RWPE2 (cell line): ENCODE results near the gene ABHD2.

Experiments used
- ATAC-seq: fragments of 200-7000 bp; cut with Tn5 transposase; 3 replicates; pipeline ENCODE4 v1.9.1; 2021; ENCODE audit warnings: low read depth
- DNase-seq: peaks from one replicate; pipeline ENCODE4 v3.0.0-alpha.2; 2020; ENCODE audit warnings: low spot score
- H3K27ac ChIP-seq: fragments of 450-650 bp; 2 replicates; pipeline ENCODE4 v1.5.1; 2017; ENCODE audit warnings: mild to moderate bottlenecking; ENCODE audit not compliant: poor library complexity, severe bottlenecking
- H3K27me3 ChIP-seq: fragments of 250-450 bp; sonication (Bioruptor Pico); 2 replicates; pipeline ENCODE4 v1.5.1; 2021; ENCODE audit warnings: mild to moderate bottlenecking, moderate library complexity; ENCODE audit not compliant: insufficient read depth, poor library complexity, severe bottlenecking
- H3K36me3 ChIP-seq: fragments of 250-450 bp; sonication (Bioruptor Pico); 2 replicates; pipeline ENCODE4 v1.5.1; 2020; ENCODE audit warnings: low read depth, mild to moderate bottlenecking, moderate library complexity
- H3K4me1 ChIP-seq: fragments of 250-450 bp; sonication (Bioruptor Pico); 2 replicates; pipeline ENCODE4 v1.5.1; 2021; ENCODE audit warnings: mild to moderate bottlenecking, moderate library complexity; ENCODE audit not compliant: insufficient read depth, poor library complexity, severe bottlenecking
- H3K4me3 ChIP-seq: fragments of 250-450 bp; sonication (Bioruptor Pico); 2 replicates; pipeline ENCODE4 v1.5.1; 2021; ENCODE audit warnings: mild to moderate bottlenecking, moderate library complexity; ENCODE audit not compliant: severe bottlenecking
- H3K9me3 ChIP-seq: fragments of 250-450 bp; sonication (Bioruptor Pico); 2 replicates; pipeline ENCODE4 v1.5.1; 2021; ENCODE audit warnings: mild to moderate bottlenecking, moderate library complexity; ENCODE audit not compliant: severe bottlenecking
- TF ChIP-seq, protein P1 (sequence below): fragments of 450-650 bp; IDR thresholded peaks from one replicate; pipeline ENCODE4 v1.5.1; 2017; ENCODE audit warnings: mild to moderate bottlenecking, moderate library complexity; ENCODE audit not compliant: poor library complexity, severe bottlenecking

The ABHD2 gene

GRCh38 chr15:89144491-89144890 is 56.2 kb downstream of the ABHD2 start:
- peak overlapping the region; percentile 39 for H3K27ac ChIP-seq
- H3K27me3 ChIP-seq, result no peaks in the 10 kb centered on the region
- no peak overlapping the region for H3K4me3 ChIP-seq
- H3K4me1 ChIP-seq, result peaks cover 26% of the 10 kb centered on the region
- TF ChIP-seq, protein P1, sequence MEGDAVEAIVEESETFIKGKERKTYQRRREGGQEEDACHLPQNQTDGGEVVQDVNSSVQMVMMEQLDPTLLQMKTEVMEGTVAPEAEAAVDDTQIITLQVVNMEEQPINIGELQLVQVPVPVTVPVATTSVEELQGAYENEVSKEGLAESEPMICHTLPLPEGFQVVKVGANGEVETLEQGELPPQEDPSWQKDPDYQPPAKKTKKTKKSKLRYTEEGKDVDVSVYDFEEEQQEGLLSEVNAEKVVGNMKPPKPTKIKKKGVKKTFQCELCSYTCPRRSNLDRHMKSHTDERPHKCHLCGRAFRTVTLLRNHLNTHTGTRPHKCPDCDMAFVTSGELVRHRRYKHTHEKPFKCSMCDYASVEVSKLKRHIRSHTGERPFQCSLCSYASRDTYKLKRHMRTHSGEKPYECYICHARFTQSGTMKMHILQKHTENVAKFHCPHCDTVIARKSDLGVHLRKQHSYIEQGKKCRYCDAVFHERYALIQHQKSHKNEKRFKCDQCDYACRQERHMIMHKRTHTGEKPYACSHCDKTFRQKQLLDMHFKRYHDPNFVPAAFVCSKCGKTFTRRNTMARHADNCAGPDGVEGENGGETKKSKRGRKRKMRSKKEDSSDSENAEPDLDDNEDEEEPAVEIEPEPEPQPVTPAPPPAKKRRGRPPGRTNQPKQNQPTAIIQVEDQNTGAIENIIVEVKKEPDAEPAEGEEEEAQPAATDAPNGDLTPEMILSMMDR, result no peak
- peaks cover 30% of the 10 kb centered on the region for H3K36me3 ChIP-seq
- ATAC-seq (no peak), DNase-seq (no peak)
- no peaks in the 10 kb centered on the region for H3K9me3 ChIP-seq

DNA sequence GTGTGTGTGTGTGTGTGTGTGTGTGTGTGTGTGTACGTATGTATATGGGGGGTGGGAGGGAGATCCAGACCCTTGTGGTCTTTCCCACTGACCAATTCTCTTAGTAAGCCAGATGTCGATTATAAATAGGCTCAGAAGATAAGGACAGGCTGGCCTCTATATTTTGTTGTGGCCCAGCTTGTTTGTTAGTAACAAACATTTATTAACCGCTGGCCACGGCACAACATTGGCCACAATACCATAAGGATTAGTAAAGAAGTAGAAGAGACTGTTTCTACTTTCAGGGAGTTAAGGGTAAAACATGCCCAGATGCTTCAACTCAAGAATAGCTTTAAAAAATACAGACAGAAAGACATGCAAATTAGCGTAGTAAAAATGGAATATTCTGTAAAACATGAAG is 58.1 kb downstream of the ABHD2 start:
- TF ChIP-seq, protein P1, result no peak
- Histone ChIP-seq H3K4me3 (no peak overlapping the region), H3K9me3 (no peaks in the 10 kb centered on the region), H3K36me3 (peaks cover 24% of the 10 kb centered on the region), H3K27ac (no peak overlapping the region), H3K27me3 (no peaks in the 10 kb centered on the region), H3K4me1 (peaks cover 32% of the 10 kb centered on the region)
- ATAC-seq, result no peak
- DNase-seq, result no peak

- ATAC-seq (no peak), DNase-seq (no peak)
- H3K9me3 ChIP-seq, result no peaks in the 10 kb centered on the region
- H3K36me3 ChIP-seq, result peaks cover 31% of the 10 kb centered on the region
- no peaks in the 10 kb centered on the region for H3K27me3 ChIP-seq
- no peak overlapping the region for H3K4me3 ChIP-seq
- no peak overlapping the region for H3K27ac ChIP-seq
- H3K4me1 ChIP-seq, result peaks cover 27% of the 10 kb centered on the region
- TF ChIP-seq, protein P1, result no peak
Observed at GRCh38 chr15:89148126-89148525, 59.9 kb downstream of the ABHD2 start.

DNA sequence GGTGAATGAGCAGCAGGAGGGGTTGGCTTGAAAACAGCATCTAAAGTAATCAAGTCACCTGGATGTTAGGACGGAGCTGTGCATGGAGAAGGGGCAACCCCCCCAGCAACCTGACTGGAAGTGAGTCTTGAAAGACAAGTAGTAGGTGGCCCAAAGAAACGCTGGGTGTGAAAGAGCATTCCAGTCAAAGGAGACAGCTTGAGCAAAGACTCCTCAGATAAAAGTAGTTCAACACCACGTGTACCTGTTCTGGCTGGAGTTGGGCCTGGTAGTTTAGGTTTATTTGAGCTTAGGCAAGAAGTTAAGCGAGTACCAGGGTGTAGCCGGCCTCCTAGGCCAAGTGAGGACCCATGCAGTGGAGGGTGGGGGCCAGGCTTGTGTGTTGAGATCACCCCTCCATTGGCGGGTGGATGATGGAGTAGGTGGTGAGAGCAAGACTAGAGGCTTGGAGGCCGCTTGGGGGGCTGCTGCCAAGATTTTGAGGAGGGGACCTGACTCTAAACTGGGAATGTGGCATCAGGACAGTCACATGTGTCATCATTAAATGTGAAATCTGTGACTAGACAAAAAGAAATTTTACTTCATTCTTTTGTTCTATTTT is 61.3 kb downstream of the ABHD2 start:
- peaks cover 40% of the 10 kb centered on the region for H3K36me3 ChIP-seq
- DNase-seq, result peak; percentile 81

DNA sequence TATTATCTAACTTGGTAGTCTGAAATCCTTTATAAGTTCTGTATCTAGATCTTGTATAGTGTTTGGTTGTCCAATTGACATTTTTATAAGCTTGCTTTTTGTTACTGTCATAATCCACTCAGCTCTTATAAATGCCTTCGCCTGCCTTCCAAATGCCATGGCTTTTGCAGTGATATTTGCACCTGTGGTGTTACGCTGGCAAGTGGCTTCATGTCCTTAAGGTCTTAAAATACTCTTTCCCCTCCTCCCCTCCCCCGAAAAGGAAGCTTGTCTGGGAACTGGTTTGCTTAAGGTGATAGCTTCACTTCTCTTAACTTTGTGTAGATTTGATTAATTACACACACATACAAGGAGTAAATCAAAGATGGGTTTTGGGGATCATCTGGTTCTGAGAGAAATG is 62.0 kb downstream of the ABHD2 start:
- ATAC-seq, result no peak
- TF ChIP-seq, protein P1, result no peak
- Histone ChIP-seq H3K4me3 (no peak overlapping the region), H3K9me3 (no peaks in the 10 kb centered on the region), H3K27me3 (no peaks in the 10 kb centered on the region), H3K27ac (no peak overlapping the region), H3K4me1 (peaks cover 16% of the 10 kb centered on the region), H3K36me3 (peaks cover 44% of the 10 kb centered on the region)
- DNase-seq, result no peak

More for the DNA sequence above, 61.3 kb downstream of the ABHD2 start:
- TF ChIP-seq, protein P1, result no peak
- peak; percentile 94 for ATAC-seq
- Histone ChIP-seq H3K9me3 (no peaks in the 10 kb centered on the region), H3K27me3 (no peaks in the 10 kb centered on the region), H3K4me3 (no peak overlapping the region), H3K27ac (no peak overlapping the region), H3K4me1 (peaks cover 16% of the 10 kb centered on the region)
